Measurements from ENCODE around the gene EIF5AL1.
"Not testable (repeated sequence)": the region's sequence is repeated elsewhere in the genome, so short reads cannot be mapped to it uniquely, and the experiment has no call there.

The EIF5AL1 gene

DNA sequence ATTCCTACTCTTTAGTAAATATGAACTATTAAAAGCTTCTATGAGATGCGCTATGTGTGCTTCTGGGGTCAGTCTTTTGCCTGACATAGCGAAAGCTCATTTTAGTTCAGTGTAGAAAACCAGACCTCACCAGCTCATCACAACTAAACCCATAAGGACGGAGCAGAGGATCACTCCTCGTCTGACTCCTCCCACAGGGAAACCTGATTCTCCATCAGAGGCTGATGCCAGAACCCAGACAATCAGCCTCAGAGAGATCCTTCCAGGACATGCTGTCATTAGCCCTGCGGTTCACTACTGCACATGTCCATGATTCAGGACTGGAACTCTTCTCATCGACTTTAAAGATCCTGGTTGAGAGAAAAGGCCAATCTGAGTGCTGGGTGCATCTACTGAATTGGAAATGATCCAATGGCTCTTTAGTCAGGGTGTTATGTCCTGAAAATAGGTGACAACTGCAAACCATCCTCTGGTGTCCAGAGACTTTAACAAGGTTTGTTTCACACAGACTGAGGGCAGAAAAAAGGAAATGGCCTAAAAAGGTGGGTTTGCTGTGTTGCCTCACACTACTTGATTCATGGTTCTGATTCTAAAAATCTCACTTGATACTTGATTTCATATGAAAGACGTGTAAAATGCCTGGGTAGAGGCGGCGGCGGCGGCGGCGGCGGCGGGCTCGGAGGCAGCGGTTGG lies at the start of gene EIF5AL1:
Gene EIF5AL1 (plus strand): TSS at position 643 of the 693 bp plus-strand sequence. CDS start 117 bp downstream, outside the sequence.
- DNase-seq, result not testable (repeated sequence)

DNA sequence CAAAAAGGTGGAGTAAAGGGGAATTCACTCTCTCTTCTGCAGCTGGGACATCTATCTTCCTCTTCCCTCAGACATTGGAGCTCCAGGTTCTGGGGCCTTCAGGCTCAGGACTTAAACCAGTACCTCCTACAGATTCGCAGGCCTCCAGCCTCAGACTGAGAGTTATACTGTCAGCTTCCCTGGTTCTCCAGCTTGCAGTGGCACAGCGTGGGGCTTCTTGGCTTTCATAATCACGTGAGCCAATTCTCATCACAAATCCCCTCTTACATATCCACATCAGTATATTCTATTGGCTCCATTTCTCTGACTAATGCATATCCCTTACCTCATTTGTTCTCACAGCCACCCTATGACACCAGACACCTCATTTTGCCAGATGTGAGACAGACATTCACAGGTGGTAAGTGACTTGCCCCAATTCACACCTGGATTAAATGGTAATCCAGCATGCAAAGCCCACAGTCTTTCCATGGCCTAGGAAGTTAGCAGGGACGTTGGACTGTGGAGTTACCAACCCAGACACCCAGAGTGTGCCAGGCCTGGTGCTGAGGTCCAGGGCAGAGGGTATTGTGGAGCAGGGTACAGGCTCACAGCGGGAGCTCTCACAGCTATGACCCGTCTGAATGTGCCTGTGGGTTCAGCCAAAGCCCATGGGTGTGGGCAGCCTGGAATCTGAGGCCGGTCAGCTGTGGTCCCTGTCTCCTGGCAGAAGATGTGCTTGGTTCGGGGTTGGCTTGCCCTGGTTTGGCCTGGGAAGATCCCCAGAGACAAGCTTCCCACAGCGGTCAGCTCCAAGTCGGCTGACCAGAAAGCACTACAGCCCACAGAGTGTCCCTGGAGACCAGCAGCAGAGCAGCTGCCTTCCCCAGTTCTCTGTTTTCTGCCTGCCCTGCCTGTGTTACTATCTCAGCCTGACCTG lies 48.5 kb upstream of the EIF5AL1 start:
- no peak for DNase-seq

DNA sequence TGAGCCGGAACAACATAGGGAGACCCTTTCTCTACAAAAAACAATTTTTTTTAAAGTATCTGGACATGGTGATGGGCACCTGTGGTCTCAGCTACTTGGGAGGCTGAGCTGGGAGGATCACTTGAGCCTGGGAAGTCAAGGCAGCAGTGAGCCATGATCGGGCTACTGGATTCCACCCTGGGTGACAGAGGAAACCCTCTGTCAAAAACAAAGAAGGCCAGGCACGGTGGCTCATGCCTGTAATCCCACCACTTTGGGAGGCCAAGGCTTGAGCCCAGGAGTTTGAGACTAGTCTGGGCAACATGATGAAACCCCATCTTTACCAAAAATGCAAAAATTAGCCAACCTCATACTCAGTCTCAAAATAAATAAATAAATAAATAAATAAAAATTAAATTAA lies 47.0 kb upstream of the EIF5AL1 start:
- no peak for DNase-seq

DNA sequence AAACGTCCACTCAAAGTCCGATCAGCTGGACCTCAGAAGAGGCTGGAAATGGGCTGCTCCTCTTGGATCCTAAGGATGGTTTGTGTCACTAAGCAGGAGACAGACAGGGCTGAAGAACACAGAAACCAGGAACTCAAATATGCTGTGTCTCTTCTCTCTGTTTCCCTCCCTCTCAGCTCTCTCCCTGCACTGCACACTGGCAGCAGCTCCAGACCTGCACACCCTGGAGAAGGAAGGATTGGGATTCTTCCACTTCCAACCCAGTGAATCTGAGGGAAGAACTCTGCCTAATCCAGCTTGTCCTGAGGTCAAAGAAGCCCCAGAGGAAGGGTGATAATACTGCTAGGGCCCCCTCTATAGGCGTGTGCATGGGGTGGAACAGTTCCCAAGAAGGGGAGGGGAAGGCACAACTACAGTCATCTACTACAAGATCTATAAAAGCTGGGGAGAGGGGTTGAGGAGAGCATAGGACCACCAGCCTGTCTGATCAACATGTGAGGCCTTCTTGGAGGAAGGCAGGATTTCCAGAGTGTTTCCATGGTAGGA lies 44.2 kb upstream of the EIF5AL1 start:
- no peak for DNase-seq

DNA sequence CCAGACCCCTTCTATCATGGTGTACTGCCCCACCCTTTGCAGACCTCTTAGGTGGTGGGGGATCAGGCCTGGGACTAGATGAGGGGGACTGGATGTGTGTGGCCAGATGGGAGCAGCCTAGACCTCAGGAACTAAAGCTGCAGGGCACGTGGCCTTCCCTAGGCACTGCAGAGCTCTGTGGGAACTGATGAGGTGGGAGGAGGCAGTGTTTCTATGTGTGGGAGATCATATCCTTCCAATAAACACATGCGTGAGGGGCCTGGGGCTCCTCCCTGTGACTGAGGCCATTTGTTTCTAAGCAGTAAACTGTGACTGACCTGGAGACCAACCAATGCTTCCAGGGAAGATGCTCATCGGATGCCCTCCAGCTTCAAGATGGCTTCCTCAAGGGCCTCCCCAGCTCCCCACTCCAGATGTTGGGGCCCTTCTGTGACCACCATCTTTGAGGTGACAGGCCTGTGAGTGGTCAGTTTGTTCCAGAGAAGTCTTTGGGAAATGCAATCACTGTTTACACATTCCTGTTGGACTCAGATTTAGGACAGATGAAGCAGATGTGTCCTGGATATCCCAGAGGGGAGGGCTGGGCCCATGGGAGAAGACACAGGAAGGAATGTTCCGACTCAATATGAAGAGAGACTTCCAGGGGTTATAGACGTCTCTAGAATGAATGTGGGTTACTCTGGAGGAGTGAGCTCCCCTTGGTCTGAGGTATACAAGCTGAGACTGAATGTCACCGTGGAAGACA lies 43.3 kb upstream of the EIF5AL1 start:
- DNase-seq, result no peak

DNA sequence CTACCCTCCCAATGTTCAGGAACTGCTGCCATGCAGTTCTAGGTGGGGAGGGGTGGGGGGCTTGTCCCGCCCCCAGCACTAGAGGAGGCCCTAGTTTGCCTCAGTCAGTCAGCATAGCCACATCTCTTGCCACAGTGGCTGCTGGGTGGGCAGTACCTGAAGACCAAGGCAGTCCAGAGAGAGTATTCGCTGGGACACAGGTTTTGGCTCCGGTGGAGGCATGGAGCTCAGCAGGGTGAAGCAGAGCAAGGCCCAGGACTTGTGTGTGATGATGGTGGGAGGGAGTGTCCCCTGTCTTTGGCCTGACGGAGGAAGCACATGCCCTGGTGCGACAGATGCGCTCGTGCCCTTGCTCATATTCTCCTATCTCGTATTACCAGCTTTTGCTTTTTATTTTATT lies 42.2 kb upstream of the EIF5AL1 start:
- DNase-seq, result no peak

DNA sequence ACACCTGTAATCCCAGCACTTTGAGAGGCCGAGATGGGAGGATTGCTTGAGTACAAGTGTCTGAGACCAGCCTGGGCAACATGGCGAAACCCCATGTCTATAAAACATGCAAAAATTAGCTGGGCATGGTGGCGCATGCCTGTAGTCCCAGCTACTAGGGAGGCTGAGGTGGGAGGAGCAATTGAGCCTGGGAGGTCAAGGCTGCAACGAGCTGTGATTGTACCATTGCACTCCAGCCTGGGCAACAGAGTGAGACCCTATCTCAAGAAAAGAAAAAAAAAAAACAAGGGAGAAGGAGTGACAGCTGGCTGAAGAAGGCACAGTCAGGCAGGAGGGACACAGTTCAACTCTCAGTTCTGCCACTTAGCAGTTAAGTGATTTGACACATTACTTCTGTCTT lies 40.6 kb upstream of the EIF5AL1 start:
- no peak for DNase-seq

DNA sequence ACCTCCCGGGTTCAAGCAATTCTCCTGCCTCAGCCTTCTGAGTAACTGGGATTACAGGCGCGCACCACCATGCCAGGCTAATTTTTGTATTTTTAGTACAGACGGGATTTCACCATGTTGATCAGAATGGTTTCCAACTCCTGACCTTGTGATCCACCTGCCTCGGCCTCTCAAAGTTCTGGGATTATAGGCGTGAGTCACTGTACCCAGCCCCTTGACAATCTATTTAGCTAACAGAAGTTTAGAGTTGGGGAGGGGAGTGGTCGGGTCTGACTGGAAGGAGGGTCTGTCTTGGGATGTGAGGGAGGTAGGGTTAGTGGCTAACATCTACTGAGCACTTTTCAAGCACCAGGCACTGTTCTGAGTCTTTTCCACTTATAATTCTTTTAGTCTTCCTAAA lies 39.9 kb upstream of the EIF5AL1 start:
- no peak for DNase-seq

DNA sequence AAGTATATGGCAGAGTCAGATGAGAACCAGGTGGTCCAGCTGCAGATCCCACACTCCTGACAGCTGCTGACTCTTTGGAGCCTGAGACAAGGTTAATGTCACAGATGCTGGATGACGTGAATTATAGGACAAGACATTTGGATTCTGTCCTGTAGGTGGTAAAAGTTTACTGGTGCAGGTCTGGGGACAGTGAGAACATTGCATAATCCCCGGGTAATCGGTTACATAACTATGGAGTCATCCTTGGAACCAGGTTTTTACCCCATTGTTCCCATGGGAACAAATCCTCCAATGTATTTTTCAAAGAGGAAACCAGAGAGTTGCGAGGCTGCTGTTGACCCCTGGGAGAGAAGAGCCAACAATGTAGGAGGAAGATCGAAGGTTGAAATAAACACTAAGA lies 39.4 kb upstream of the EIF5AL1 start:
- no peak for DNase-seq

DNA sequence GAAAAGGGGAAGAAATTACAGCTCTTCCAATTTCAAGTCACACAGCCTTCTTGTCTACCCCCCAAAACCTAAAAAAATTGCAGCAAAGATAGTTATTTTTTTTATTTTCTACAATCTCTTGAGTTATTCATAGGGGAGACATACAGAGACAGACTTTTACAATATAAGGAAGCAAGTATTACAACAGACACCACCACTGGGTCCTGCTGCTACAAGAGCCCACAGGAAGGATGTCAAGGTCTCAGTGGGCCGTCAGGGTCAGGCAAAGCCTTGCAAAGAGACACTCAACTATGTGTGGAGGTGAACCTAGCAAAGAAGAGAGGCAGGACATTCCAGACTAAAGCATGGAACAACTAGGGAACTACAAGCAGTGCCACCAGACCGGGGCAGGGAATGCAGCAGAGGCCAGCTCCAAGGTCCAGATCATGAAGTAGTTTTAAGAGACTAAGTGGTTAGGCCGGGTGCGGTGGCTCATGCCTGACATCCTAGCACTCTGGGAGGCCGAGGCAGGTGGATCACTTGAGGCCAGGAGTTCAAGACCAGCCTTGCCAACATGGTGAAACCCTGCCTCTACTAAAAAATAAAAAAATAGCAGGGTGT lies 38.7 kb upstream of the EIF5AL1 start:
- no peak for DNase-seq

DNA sequence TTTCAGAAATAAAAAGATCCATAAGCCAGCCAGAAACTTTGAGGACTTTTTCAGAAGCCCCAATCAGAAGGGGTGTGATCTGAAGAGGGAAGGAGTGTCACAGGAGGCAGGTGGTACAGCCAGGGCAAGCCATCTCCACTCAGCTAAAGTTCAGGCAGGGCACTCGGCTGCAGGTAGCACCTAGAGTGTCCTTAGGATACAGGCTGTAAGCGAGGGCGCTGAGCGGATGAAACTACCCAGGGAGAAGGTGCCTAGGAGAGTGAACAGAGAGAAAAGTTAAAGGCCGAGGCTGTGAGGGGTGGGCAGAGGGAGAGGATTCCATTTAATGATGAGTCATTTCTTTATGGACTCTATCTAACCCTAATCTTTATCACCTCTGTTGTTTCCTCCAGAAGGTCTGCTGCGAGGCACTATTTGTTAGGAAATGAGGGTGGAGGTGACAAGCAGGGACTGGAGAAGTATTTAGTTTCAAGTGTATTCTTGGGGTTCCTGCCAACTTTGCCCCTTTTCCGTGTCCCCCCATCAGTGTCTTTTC lies 37.1 kb upstream of the EIF5AL1 start:
- no peak for DNase-seq

DNA sequence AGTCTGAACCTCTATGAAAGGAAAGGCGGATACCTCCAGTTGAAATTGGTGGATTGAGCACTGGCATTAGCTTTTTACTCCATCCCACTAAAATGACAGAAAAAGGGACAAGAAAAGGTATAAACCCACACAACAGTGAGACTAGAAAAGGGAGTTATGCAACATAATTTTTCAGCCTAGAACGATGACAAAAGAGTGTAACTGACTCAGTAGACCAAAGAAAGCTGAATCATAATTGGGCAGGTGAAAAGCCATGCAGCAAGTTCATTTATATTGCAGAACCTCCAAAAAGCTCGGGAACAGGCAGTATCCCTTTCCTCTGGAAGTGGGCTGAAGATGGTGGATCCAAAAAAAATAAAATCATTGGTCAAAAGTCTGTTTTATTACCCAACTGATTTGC lies 36.5 kb upstream of the EIF5AL1 start:
- no peak for DNase-seq

DNA sequence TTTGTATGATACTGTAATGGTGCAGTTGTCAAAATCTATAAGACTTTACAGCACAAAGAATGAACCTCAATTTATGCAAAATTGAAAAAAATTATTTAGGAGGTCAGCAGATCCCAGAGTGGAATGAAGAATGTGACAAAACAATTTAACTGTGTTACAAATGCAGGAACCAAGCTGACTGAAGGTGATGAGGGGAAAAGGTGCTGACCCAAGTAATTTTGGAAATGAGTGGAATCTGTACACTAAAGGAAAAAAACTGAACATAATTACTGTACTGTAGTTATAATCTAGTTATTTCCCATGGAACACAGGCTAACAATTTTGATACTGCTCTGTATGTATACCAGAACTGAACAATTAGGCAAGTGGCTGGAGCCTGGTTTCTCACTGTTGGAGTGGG lies 35.7 kb upstream of the EIF5AL1 start:
- no peak for DNase-seq

DNA sequence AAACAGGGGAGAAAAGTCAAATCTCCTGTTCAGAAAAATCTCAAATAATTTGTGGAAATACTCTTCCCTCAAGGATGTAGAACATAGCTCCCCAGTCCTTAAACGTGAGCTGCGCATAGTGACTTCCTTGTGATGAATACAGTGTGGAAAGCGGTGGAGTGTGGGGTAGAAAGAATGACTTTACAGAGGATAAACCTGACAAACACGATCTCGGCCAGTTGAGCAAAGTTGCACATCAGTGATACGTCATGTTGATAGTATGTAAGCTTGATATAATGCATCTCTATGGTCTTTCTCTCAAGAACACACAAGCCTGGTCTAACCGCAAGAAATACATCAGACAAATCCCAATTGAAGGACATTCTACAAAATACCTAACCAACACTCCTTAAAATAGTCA lies 34.9 kb upstream of the EIF5AL1 start:
- no peak for DNase-seq

DNA sequence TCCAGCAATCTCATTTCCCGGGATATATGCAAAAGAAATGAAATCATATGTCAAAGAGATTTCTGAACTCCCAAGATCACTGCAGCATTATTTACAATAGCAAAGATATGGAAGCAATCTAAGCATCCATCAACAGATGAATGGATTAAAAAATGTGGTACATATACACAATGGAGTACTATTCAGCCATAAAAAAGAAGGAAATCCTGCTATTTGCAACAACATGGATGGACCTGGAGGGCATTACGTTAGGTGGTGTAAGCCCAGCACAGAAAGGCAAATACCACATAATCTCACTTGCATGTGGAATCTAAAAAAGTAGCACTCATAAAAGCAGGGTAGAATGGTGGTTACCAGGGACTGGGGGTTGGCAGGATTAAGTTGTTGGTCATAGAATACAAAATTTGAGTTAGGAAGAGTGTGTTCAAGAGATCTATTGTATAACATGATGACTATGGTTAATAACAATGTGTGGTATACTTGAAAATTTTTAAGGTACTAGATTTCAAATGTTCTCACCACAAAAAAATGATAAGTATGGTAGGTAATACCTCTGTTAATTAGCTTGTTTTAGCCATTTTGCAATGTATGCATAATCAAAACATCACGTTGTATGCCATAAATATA lies 32.9 kb upstream of the EIF5AL1 start:
- no peak for DNase-seq

DNA sequence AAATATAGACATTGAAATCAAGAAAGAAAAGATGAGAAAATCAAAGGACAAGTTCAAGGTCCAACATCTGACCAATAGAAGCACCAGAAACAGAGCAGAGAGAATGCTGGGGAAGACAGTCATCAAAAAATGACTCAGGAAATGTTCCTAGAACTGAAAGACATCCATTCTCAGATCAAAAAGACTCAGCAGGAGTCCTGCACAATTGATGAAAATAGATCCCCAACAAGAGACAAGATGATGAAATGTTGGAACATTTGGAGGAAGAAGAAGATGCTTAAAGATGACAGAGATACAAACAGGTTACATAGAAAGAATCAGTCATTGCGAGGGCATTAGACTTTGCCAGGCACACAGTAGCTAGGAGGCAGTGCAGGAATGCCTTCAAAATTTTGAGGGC lies 30.0 kb upstream of the EIF5AL1 start:
- DNase-seq, result no peak

DNA sequence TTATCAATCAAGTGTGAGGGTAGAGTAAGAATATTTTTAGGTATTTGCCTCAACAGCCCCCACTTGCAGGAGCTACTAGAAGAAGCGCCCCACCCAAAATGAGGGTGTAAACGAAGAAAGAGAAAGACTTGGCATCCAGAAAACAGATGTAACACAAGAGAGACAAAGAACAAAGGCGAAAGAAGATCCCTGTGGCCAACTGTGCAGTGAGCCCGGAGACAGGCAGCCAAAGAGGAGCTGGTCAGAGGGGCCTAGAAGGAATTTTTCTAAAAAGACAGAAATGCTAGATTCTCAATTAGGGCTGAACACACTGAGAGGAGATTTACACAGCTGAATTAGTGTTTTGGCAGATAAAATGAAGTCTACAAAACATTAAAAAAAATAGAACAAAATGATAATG lies 29.6 kb upstream of the EIF5AL1 start:
- DNase-seq, result no peak

DNA sequence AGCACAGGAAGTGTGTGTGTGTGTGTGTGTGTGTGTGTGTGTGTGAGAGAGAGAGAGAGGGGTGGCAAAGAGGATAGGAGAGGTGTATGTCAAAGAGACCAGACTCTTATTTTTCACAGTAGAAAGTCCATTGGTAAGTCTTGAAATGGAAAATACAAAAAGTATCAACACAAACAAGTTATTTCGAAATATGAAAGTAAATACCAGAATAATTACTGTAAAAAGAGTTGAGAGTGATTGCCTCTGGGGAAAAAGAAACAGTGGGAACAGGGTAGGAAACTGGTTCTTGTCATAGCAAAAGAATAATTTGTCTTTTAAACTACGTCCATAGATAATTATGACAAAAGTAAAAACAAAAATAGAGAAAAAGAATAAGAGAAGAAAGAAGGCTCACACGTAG lies 29.0 kb upstream of the EIF5AL1 start:
- no peak for DNase-seq

DNA sequence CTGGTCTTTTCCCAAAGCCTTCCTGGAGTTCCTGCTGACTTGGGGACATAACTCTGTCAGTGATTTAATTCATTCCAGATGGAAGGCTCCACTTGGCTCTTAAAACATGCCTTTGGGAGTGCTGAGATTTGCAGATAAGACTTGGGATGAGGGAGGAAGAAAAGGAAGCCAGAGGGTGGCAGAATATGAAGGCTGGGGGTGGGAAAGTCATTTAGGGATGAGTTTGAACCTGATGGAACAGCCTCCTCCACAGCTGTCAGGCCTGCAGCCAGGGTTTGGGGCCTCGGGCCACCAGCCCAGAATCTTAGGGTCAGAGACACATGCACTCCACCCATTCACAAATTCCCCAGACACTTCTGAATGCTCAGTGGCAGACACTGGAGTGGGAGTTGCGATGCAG lies 28.4 kb upstream of the EIF5AL1 start:
- no peak for DNase-seq

DNA sequence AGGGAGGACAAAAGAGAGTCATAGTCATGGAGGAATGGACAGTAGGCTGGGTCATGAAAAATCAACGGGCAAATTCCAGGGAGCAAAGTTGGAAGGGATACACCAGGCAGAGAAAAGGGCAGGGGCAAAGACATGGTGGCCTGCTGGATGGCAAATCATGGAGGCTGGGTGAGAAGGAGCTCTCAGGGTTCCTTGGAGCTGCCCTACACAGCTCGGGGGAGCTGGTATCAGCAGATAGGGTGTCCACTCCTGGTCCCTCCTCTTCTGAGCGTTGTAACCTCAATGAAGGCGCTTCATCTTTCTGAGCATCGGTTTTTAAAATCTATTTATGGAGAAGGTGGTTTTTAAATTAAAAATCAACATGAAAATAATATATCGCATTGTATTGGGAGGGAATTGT lies 27.9 kb upstream of the EIF5AL1 start:
- DNase-seq, result no peak

DNA sequence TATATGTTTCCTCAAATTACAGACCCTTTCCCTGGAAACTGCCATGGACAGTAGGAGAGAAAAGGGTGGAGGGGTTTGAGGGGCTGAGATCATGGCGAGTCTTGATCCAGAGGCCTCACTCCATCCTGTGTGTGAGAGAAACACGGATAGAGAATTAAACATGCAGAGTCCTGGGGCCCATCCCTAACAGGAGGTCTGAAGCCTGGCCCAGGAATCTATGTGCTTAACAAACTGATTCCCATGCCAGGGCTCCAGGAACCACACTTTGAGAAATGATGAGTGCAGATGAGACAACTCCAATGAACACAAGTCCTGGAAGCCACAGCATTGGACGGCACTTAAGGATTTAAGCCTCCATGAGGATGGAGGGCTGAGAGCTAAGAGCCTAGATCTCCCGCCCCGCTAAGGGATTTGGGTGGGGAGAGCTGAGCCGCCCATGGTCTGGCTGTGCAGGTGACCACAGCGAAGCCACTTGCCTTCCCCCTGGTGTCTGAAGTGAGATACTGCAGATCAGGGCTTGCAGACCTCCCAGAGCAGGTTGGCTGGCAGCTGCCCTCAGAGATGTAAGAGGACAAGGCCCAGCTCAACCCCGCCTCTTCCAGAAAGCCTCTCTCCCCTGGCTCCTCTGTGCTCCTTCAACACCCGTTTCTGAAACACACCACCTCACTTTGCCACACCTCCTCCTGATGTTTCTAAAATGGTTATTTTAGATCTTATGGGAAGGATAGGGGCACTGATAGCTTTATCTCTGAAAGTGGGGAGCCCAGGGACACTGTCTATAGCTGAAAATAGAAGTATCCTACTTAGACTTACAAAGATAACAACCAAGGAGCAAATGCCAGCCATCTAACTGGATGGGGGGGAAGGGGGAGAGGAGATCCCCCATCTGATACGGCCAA lies 24.8 kb upstream of the EIF5AL1 start:
- no peak for DNase-seq
